IPS DF 4.7 (cell line): Measurements from ENCODE around the gene KBTBD12.

Source experiments
- DNase-seq: peaks from one replicate; pipeline ENCODE4 v3.0.0-alpha.2; 2013; ENCODE audit warnings: low spot score; ENCODE audit errors: extremely low read depth

KBTBD12 gene

GRCh38 chr3:127985216-127985615, 70.2 kb downstream of the KBTBD12 start:
- no peak for DNase-seq

- no peak for DNase-seq
Observed at GRCh38 chr3:127985655-127986225, 70.7 kb downstream of the KBTBD12 start.

- DNase-seq, result no peak
Observed at GRCh38 chr3:127986803-127987202, 71.8 kb downstream of the KBTBD12 start.

GRCh38 chr3:127987309-127987995, 72.4 kb downstream of the KBTBD12 start:
- no peak for DNase-seq

GRCh38 chr3:127988770-127989557, 73.9 kb downstream of the KBTBD12 start:
- DNase-seq, result no peak

- no peak for DNase-seq
Observed at GRCh38 chr3:127990051-127990450, 75.0 kb downstream of the KBTBD12 start.

GRCh38 chr3:127990461-127990860, 75.4 kb downstream of the KBTBD12 start:
- no peak for DNase-seq

- DNase-seq, result no peak
Observed at GRCh38 chr3:127991251-127991650, 76.2 kb downstream of the KBTBD12 start.

- no peak for DNase-seq
Observed at GRCh38 chr3:127991681-127992080, 76.6 kb downstream of the KBTBD12 start.

- DNase-seq, result no peak
Observed at GRCh38 chr3:127992127-127992526, 77.1 kb downstream of the KBTBD12 start.

- no peak for DNase-seq
Observed at GRCh38 chr3:127994011-127994410, 79.0 kb downstream of the KBTBD12 start.

- no peak for DNase-seq
Observed at GRCh38 chr3:127997016-127997415, 82.0 kb downstream of the KBTBD12 start.

- no peak for DNase-seq
Observed at GRCh38 chr3:127997961-127998360, 82.9 kb downstream of the KBTBD12 start.

- no peak for DNase-seq
Observed at GRCh38 chr3:127998596-127998995, 83.6 kb downstream of the KBTBD12 start.

- no peak for DNase-seq
Observed at GRCh38 chr3:127999509-128000106, 84.6 kb downstream of the KBTBD12 start.

- DNase-seq, result no peak
Observed at GRCh38 chr3:128001576-128001975, 86.5 kb downstream of the KBTBD12 start.

GRCh38 chr3:128004661-128005060, 89.6 kb downstream of the KBTBD12 start:
- DNase-seq, result no peak

- DNase-seq, result no peak
Observed at GRCh38 chr3:128006061-128007032, 91.3 kb downstream of the KBTBD12 start.

GRCh38 chr3:128007033-128007424, 92.0 kb downstream of the KBTBD12 start:
- DNase-seq, result no peak

GRCh38 chr3:128009952-128010846, 95.2 kb downstream of the KBTBD12 start:
- no peak for DNase-seq
